Activated naive CD8-positive, alpha-beta T cell treated with anti-CD3 and anti-CD28 coated beads, Interleukin-2, amount 10 ng/mL, durations not matched to agents 7 days and 5 days (primary cell): ENCODE data around the gene CCSER1. TPM values are rescaled to one million over a fixed set of nuclear protein-coding genes. Genes with fewer than 3 reads are reported as not detected.

Source experiments
- ATAC-seq: fragments of 150-1000 bp; cut with Tn5 transposase; one replicate; pipeline ENCODE4 v1.10.0; 2021; ENCODE audit warnings: low read depth, moderate library complexity
- POLR2A ChIA-PET: fragments of 350-600 bp; sonication (Branson Sonifier 250); formaldehyde crosslinking; loops from one replicate; lab custom pipeline; 2021; ENCODE audit warnings: antibody characterized with exemption; lab: Charles Lee
- DNase-seq: peaks from one replicate; pipeline ENCODE4 v3.0.0; 2021
- H3K27ac Mint-ChIP-seq: one replicate; pipeline ENCODE4 v1.8.0; 2022; ENCODE audit warnings: mild to moderate bottlenecking, mixed read lengths
- H3K27me3 Mint-ChIP-seq: one replicate; pipeline ENCODE4 v1.8.0; 2022; ENCODE audit warnings: mild to moderate bottlenecking, moderate library complexity, mixed read lengths
- H3K36me3 Mint-ChIP-seq: one replicate; pipeline ENCODE4 v1.8.0; 2021; ENCODE audit warnings: mild to moderate bottlenecking, mixed read lengths
- H3K4me1 Mint-ChIP-seq: one replicate; pipeline ENCODE4 v1.8.0; 2021; ENCODE audit warnings: mixed read lengths
- H3K4me3 Mint-ChIP-seq: one replicate; pipeline ENCODE4 v1.8.0; 2022; ENCODE audit warnings: mild to moderate bottlenecking, moderate library complexity, mixed read lengths
- H3K9me3 Mint-ChIP-seq: one replicate; pipeline ENCODE4 v1.8.0; 2021; ENCODE audit warnings: mixed read lengths
- total RNA-seq, 2 experiments: library from RNA; stranded (reverse); gene quantifications; one replicate each; pipeline ENCODE4 v1.2.3, GENCODE V29; 2021

Gene CCSER1
- total RNA-seq, 2 experiments from 2014 or later: 0.64 TPM; not detected in 1

DNA sequence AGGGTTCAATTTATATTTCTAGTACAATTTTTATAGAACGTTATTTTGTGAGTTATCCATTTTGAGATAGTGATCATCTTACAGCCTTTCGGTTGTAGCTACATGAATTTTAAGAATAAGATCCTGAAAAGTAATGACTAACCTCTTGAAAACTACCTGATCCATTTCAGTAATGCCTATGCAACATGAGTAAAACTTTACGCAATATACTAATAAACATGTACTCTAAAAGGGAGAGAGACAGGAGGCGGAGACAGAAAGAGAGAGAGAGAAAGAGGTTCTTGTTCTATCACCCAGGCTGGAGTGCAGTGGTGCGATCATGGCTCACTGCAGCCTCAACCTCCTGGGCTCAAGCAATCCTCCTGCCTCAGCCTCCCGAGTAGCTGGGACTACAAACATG is 816.1 kb downstream of the CCSER1 start:
- no peaks in the 10 kb centered on the region for H3K27me3 Mint-ChIP-seq
- POLR2A ChIA-PET: no interaction called here
- H3K27ac Mint-ChIP-seq: no peak overlapping the region
- no peaks in the 10 kb centered on the region for H3K36me3 Mint-ChIP-seq
- H3K9me3 Mint-ChIP-seq: no peaks in the 10 kb centered on the region
- no peak for DNase-seq
- H3K4me3 Mint-ChIP-seq: no peak overlapping the region
- no peak for ATAC-seq
- H3K4me1 Mint-ChIP-seq: no peaks in the 10 kb centered on the region

- ATAC-seq: no peak
- no peaks in the 10 kb centered on the region for H3K4me1 Mint-ChIP-seq
- no peaks in the 10 kb centered on the region for H3K36me3 Mint-ChIP-seq
- no peak for DNase-seq
- no peaks in the 10 kb centered on the region for H3K9me3 Mint-ChIP-seq
- H3K27me3 Mint-ChIP-seq: no peaks in the 10 kb centered on the region
- POLR2A ChIA-PET: no interaction called here
- H3K4me3 Mint-ChIP-seq: no peak overlapping the region
- H3K27ac Mint-ChIP-seq: no peak overlapping the region
Observed at GRCh38 chr4:90946945-90947344, 819.8 kb downstream of the CCSER1 start.

DNA sequence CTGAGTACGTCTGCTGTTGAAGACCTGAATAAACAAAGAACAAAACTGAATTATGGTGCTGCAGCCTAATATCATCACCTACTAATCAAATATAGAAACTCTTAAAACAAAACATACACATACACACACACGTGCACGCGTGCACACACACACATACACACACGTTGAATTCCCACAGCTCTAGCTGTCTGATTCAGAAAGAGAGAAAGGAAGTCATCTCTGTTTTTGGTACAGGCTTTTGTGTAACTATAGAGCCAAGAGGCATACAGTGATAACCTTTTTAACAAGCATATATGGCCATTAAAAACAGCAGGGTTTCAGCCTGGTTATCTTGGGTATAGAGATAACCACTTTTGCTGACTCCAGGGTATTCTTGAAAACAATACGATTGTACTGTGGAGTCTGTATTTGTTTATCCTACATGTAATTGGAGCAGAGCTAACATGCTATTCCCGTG is 823.2 kb downstream of the CCSER1 start:
- ATAC-seq (no peak), DNase-seq (no peak)
- Mint-ChIP-seq H3K4me1 (no peaks in the 10 kb centered on the region), H3K27ac (no peak overlapping the region), H3K36me3 (no peaks in the 10 kb centered on the region), H3K4me3 (no peak overlapping the region), H3K27me3 (no peaks in the 10 kb centered on the region), H3K9me3 (no peaks in the 10 kb centered on the region)
- POLR2A ChIA-PET: no interaction called here

GRCh38 chr4:90951037-90951436 is 823.8 kb downstream of the CCSER1 start:
- ATAC-seq: no peak

DNA sequence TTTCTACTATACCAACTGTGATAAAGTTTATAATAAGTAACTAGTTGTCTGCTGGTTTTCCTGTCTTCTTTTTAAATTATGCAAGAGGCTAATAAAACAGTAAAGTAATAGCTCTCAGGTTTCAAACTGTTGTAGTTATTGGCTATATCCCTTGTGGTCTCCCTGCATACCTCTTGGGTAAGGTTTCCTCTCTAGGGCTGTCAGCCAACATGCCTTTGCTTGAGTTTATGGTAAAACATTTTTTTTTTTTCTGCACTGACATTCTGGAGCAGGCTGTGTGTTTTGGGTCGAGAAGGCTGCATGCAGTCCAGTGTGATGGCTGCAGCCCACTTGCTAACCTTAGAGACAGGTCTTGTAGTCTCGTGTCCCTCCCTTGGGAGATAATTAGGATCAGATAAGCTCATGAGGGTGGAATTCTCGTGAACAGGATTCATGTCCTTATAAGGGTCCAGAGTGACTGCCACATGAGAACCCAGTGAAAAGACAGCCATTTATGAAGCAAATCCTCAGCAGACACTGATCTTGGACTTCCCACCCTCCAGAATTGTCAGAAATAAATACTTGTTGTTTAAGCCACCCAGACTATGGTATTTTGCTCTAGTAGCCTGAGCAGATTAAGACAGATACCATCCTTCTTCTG is 831.2 kb downstream of the CCSER1 start:
- H3K27ac Mint-ChIP-seq: no peak overlapping the region
- H3K4me1 Mint-ChIP-seq: no peaks in the 10 kb centered on the region
- no peaks in the 10 kb centered on the region for H3K36me3 Mint-ChIP-seq
- POLR2A ChIA-PET: no interaction called here
- no peak for DNase-seq
- ATAC-seq: no peak
- no peaks in the 10 kb centered on the region for H3K27me3 Mint-ChIP-seq
- no peak overlapping the region for H3K4me3 Mint-ChIP-seq
- H3K9me3 Mint-ChIP-seq: no peaks in the 10 kb centered on the region

More at GRCh38 chr4:90951037-90951436, 823.8 kb downstream of the CCSER1 start:
- H3K9me3 Mint-ChIP-seq: no peaks in the 10 kb centered on the region
- H3K4me3 Mint-ChIP-seq: no peak overlapping the region
- no peak for DNase-seq
- no peaks in the 10 kb centered on the region for H3K36me3 Mint-ChIP-seq
- H3K27me3 Mint-ChIP-seq: no peaks in the 10 kb centered on the region
- H3K27ac Mint-ChIP-seq: no peak overlapping the region
- no peaks in the 10 kb centered on the region for H3K4me1 Mint-ChIP-seq
- POLR2A ChIA-PET: no interaction called here

DNA sequence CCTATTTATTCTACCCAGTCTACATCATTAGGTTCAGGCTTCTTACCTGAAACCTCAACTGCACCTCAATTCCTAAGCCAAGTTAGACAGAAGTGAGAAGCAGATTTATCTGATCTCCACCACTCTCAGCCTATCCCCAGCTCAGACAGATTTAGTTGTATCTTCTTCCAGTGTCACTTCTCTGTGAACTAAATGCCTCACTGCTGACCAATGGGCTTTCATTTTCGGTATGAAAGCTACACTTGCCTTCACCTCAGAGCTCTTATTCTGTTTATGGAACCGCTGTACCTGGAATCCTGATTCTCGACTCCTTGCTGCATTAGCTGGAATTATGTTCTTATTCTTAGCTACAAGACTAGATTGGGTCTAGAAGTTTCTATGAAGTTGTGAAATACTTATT is 833.2 kb downstream of the CCSER1 start:
- Mint-ChIP-seq H3K9me3 (no peaks in the 10 kb centered on the region), H3K36me3 (no peaks in the 10 kb centered on the region), H3K4me3 (no peak overlapping the region), H3K4me1 (no peaks in the 10 kb centered on the region), H3K27me3 (no peaks in the 10 kb centered on the region), H3K27ac (no peak overlapping the region)
- no peak for ATAC-seq
- DNase-seq: no peak
- POLR2A ChIA-PET: no interaction called here

- no peak for ATAC-seq
- Mint-ChIP-seq H3K9me3 (no peaks in the 10 kb centered on the region), H3K36me3 (no peaks in the 10 kb centered on the region), H3K4me3 (no peak overlapping the region), H3K4me1 (no peaks in the 10 kb centered on the region), H3K27ac (no peak overlapping the region), H3K27me3 (no peaks in the 10 kb centered on the region)
- POLR2A ChIA-PET: no interaction called here
- DNase-seq: no peak
Observed at GRCh38 chr4:90960840-90961239, 833.6 kb downstream of the CCSER1 start.

DNA sequence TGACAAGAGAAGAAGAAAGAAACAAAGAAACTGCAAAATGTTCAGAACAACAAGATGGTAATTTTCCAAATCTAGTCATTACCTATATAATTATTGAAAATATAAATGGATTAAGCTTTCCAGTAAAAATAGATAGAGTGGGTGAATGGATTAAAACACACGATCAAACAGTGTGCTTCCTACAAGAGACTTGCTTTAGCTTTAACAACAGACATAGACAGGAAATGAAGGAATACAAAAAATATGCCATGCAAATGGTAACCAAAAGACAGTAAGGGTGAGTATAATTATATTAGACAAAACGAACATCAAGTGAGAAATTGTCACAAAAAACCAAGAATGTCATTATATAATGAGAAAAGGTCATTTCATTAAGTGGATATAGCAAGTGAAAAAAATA is 842.8 kb downstream of the CCSER1 start:
- H3K36me3 Mint-ChIP-seq: no peaks in the 10 kb centered on the region
- H3K4me3 Mint-ChIP-seq: no peak overlapping the region
- ATAC-seq (no peak), DNase-seq (no peak)
- POLR2A ChIA-PET: no interaction called here
- H3K9me3 Mint-ChIP-seq: peaks cover 1% of the 10 kb centered on the region
- no peak overlapping the region for H3K27ac Mint-ChIP-seq
- H3K27me3 Mint-ChIP-seq: no peaks in the 10 kb centered on the region
- H3K4me1 Mint-ChIP-seq: no peaks in the 10 kb centered on the region

DNA sequence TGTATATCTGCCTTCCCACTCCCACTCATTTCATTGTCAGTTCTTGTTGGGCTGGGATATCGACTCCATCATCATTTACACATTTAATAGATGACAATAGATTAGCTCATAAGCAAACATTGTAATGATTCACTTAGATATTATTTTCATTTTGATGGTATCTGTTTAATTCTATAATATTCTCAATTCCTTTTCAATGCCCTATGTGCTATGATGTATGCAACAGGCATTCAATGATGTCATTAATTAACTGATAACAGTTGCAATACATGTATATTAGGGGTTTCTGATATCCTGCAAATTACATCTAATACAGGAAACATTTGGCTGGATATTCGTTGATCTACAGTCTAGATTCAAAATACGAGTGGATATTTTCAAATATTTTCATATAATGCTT is 850.5 kb downstream of the CCSER1 start:
- ATAC-seq (no peak), DNase-seq (no peak)
- Mint-ChIP-seq H3K27ac (no peak overlapping the region), H3K4me3 (no peak overlapping the region), H3K9me3 (no peaks in the 10 kb centered on the region), H3K36me3 (no peaks in the 10 kb centered on the region), H3K27me3 (no peaks in the 10 kb centered on the region), H3K4me1 (no peaks in the 10 kb centered on the region)
- POLR2A ChIA-PET: no interaction called here

- DNase-seq (no peak), ATAC-seq (no peak)
- Mint-ChIP-seq H3K36me3 (no peaks in the 10 kb centered on the region), H3K27ac (no peak overlapping the region), H3K4me3 (no peak overlapping the region), H3K4me1 (no peaks in the 10 kb centered on the region), H3K9me3 (no peaks in the 10 kb centered on the region), H3K27me3 (no peaks in the 10 kb centered on the region)
- POLR2A ChIA-PET: no interaction called here
Observed at GRCh38 chr4:90979556-90979955, 852.4 kb downstream of the CCSER1 start.

DNA sequence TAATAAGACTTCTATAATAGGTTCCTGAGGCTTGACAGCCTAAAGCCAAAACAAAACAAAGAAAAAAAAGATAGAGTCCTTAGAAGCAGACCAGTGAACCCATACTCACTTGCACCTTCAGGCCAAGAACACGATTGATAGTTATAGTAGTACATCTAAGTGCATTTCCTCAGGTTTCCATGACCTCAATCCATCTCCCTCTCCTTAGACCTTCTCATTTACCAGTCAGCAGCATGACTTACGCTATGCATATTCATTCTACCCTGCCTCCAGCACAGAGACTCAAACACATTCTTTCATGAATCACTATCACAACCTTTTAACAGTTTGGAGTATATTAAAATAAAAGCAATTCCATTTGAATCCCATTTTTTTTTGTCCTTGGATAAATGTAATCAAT is 855.6 kb downstream of the CCSER1 start:
- peaks cover 2% of the 10 kb centered on the region for H3K9me3 Mint-ChIP-seq
- no peak overlapping the region for H3K4me3 Mint-ChIP-seq
- ATAC-seq (no peak), DNase-seq (no peak)
- no peak overlapping the region for H3K27ac Mint-ChIP-seq
- H3K27me3 Mint-ChIP-seq: peaks cover 2% of the 10 kb centered on the region
- H3K36me3 Mint-ChIP-seq: no peaks in the 10 kb centered on the region
- POLR2A ChIA-PET: no interaction called here
- H3K4me1 Mint-ChIP-seq: no peaks in the 10 kb centered on the region

GRCh38 chr4:90990284-90990683 is 863.1 kb downstream of the CCSER1 start:
- POLR2A ChIA-PET: no interaction called here
- Mint-ChIP-seq H3K4me3 (no peak overlapping the region), H3K27ac (no peak overlapping the region), H3K27me3 (peaks cover 2% of the 10 kb centered on the region), H3K36me3 (no peaks in the 10 kb centered on the region), H3K9me3 (peaks cover 2% of the 10 kb centered on the region), H3K4me1 (no peaks in the 10 kb centered on the region)
- ATAC-seq: no peak
- no peak for DNase-seq

DNA sequence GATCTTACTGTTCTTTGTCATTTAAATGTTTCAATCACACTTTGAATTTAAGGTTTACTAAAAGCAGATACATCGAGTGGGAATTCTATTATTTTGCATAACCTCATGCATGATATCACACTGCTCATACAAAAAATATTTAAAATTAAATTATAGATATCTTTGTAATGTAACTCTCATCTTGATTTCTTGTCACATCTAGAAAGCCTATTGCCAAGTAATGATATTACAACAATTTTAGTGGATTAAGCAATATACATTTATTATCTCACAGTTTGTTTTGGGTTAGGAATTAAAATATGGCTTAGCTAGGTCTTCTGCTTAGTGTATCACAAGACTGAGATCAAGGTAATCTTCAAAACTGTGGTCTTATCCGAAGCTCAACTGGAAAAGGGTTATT is 865.0 kb downstream of the CCSER1 start:
- Mint-ChIP-seq H3K4me1 (no peaks in the 10 kb centered on the region), H3K36me3 (no peaks in the 10 kb centered on the region), H3K4me3 (no peak overlapping the region), H3K27me3 (no peaks in the 10 kb centered on the region), H3K27ac (no peak overlapping the region), H3K9me3 (no peaks in the 10 kb centered on the region)
- no peak for DNase-seq
- ATAC-seq: no peak
- POLR2A ChIA-PET: no interaction called here

GRCh38 chr4:90994851-90995574 is 867.8 kb downstream of the CCSER1 start:
- Mint-ChIP-seq H3K27ac (no peak overlapping the region), H3K36me3 (no peaks in the 10 kb centered on the region), H3K27me3 (no peaks in the 10 kb centered on the region), H3K4me1 (no peaks in the 10 kb centered on the region), H3K9me3 (no peaks in the 10 kb centered on the region), H3K4me3 (no peak overlapping the region)
- no peak for DNase-seq
- no peak for ATAC-seq
- POLR2A ChIA-PET: no interaction called here
